Central memory CD8-positive, alpha-beta T cell (primary cell): ENCODE data around the gene ZC3H18.

Experiments
- ATAC-seq: fragments of 150-1000 bp; cut with Tn5 transposase; replicated peaks from 2 replicates; pipeline ENCODE4 v1.10.0; 2022; ENCODE audit warnings: mild to moderate bottlenecking, moderate FRiP score, moderate number of reproducible peaks; ENCODE audit not compliant: poor library complexity, severe bottlenecking; ENCODE audit errors: extremely low read depth
- DNase-seq, 2 donors: peaks; one replicate each; pipeline ENCODE4 v3.0.0; 2021; ENCODE audit warnings: low spot score in 2 of 2
- H3K27ac Mint-ChIP-seq: one replicate; pipeline ENCODE4 v1.8.0; 2022; ENCODE audit warnings: low read depth, mild to moderate bottlenecking, moderate library complexity, mixed read lengths
- H3K27me3 Mint-ChIP-seq: one replicate; pipeline ENCODE4 v1.8.0; 2022; ENCODE audit warnings: mixed read lengths
- H3K36me3 Mint-ChIP-seq: one replicate; pipeline ENCODE4 v1.8.0; 2022; ENCODE audit warnings: mild to moderate bottlenecking, moderate library complexity, mixed read lengths; ENCODE audit not compliant: insufficient read depth
- H3K4me1 Mint-ChIP-seq: one replicate; pipeline ENCODE4 v1.8.0; 2022; ENCODE audit warnings: mixed read lengths
- H3K4me3 Mint-ChIP-seq: one replicate; pipeline ENCODE4 v1.8.0; 2022; ENCODE audit warnings: mild to moderate bottlenecking, moderate library complexity, mixed read lengths
- H3K9me3 Mint-ChIP-seq: one replicate; pipeline ENCODE4 v1.8.0; 2022; ENCODE audit warnings: mixed read lengths

ZC3H18 gene

GRCh38 chr16:88581033-88581432 lies 10.8 kb downstream of the ZC3H18 start:
- no peak overlapping the region for H3K4me3 Mint-ChIP-seq
- peaks cover 28% of the 10 kb centered on the region for H3K36me3 Mint-ChIP-seq

DNA sequence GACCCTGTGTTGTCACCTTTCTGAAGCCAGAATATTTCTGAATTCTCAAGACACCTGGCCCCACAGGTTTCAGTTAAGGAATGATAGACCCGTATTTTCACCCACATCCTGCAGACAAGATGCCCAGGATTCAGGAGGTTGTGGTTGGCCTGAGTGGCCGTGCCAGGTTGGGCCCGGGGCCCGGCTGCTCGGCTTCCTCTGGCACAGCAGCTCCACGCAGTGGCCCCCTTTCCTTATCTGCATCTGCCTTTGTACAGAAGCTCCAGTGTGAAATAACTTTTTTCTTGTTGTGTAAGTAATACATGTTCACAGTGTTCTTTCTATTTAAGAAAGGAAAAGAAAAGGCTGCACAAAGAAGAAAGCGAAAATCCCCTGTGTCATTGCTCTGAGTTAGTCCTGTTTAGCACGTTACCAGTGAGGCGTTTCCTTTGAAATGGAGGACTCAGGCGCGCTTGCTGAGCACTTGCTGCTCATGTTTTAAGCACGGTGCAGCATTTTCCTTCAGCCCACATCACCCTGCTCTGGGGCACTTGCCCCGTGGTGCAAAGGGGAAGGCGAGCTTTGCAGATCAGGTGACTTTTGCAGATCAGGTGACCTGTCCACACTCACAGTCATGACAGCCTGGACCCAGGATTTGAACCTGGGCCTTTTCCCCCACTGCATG lies 12.8 kb downstream of the ZC3H18 start:
- Mint-ChIP-seq H3K4me1 (peaks cover 43% of the 10 kb centered on the region), H3K9me3 (no peaks in the 10 kb centered on the region), H3K4me3 (no peak overlapping the region), H3K27me3 (no peaks in the 10 kb centered on the region), H3K27ac (no peak overlapping the region), H3K36me3 (peaks cover 20% of the 10 kb centered on the region)
- ATAC-seq (no peak), DNase-seq (no peak)

More at GRCh38 chr16:88581033-88581432, 10.8 kb downstream of the ZC3H18 start:
- H3K27me3 Mint-ChIP-seq: no peaks in the 10 kb centered on the region
- DNase-seq (no peak), ATAC-seq (no peak)
- H3K27ac Mint-ChIP-seq: peak overlapping the region; percentile 38
- peaks cover 51% of the 10 kb centered on the region for H3K4me1 Mint-ChIP-seq
- H3K9me3 Mint-ChIP-seq: no peaks in the 10 kb centered on the region

GRCh38 chr16:88584676-88585075 lies 14.5 kb downstream of the ZC3H18 start:
- Mint-ChIP-seq H3K36me3 (peaks cover 25% of the 10 kb centered on the region), H3K27ac (no peak overlapping the region), H3K4me1 (peaks cover 41% of the 10 kb centered on the region), H3K9me3 (no peaks in the 10 kb centered on the region), H3K27me3 (no peaks in the 10 kb centered on the region), H3K4me3 (no peak overlapping the region)
- DNase-seq (no peak), ATAC-seq (no peak)

DNA sequence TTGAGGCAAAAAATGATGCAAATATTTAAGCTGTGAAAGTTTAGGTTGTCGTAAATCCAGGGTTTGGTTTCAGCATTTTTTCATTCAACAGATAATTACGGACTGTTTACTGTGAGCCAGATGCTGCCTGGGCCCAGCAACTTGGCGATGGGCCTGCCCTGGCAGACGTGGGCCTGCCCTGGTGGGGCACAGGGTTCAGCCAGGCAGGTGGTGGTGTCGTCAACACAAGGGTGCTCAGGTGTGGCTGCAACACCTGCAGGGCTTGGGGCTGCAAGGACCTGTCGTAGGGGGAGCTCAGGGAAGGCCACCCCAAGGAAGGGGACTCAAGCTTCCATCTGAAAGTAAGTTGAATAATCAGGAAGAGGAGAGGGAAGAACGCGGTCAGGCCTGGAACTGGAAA lies 15.1 kb downstream of the ZC3H18 start:
- ATAC-seq (no peak), DNase-seq (no peak)
- Mint-ChIP-seq H3K4me3 (no peak overlapping the region), H3K4me1 (peaks cover 41% of the 10 kb centered on the region), H3K27ac (peak overlapping the region; percentile 65), H3K36me3 (peaks cover 25% of the 10 kb centered on the region), H3K27me3 (no peaks in the 10 kb centered on the region), H3K9me3 (no peaks in the 10 kb centered on the region)

GRCh38 chr16:88585927-88586581 lies 15.9 kb downstream of the ZC3H18 start:
- Mint-ChIP-seq H3K4me3 (no peak overlapping the region), H3K36me3 (peaks cover 30% of the 10 kb centered on the region)

GRCh38 chr16:88588148-88588547 lies 17.9 kb downstream of the ZC3H18 start:
- H3K27me3 Mint-ChIP-seq: no peaks in the 10 kb centered on the region

More at GRCh38 chr16:88585927-88586581, 15.9 kb downstream of the ZC3H18 start:
- H3K4me1 Mint-ChIP-seq: peaks cover 35% of the 10 kb centered on the region
- no peaks in the 10 kb centered on the region for H3K27me3 Mint-ChIP-seq
- no peaks in the 10 kb centered on the region for H3K9me3 Mint-ChIP-seq
- H3K27ac Mint-ChIP-seq: peak overlapping the region; percentile 65
- DNase-seq: no peak
- ATAC-seq: no peak

GRCh38 chr16:88588754-88589153 lies 18.6 kb downstream of the ZC3H18 start:
- H3K36me3 Mint-ChIP-seq: peaks cover 38% of the 10 kb centered on the region
- H3K27me3 Mint-ChIP-seq: no peaks in the 10 kb centered on the region
- no peaks in the 10 kb centered on the region for H3K9me3 Mint-ChIP-seq
- H3K4me1 Mint-ChIP-seq: peaks cover 45% of the 10 kb centered on the region
- H3K27ac Mint-ChIP-seq: peak overlapping the region; percentile 80
- DNase-seq (no peak), ATAC-seq (peak; percentile 54)
- no peak overlapping the region for H3K4me3 Mint-ChIP-seq

More at GRCh38 chr16:88588148-88588547, 17.9 kb downstream of the ZC3H18 start:
- Mint-ChIP-seq H3K27ac (peak overlapping the region; percentile 80), H3K36me3 (peaks cover 36% of the 10 kb centered on the region), H3K4me3 (no peak overlapping the region), H3K9me3 (no peaks in the 10 kb centered on the region), H3K4me1 (peaks cover 43% of the 10 kb centered on the region)
- no peak for DNase-seq
- no peak for ATAC-seq

DNA sequence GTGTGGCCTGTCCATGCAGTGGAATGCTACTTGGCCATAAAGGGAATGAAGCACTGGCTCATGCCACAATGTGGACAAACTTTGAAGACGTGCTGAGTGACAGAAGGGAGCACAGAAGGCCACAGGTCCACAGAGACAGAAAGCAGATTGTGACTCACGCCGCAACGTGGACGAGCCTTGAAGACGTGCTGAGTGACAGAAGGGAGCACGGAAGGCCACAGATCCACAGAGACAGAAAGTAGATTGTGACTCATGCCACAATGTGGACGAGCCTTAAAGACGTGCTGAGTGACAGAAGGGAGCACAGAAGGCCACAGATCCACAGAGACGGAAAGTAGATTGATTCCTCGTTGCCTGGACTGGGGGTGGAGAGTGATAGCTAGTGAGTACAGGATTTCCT lies 19.2 kb downstream of the ZC3H18 start:
- H3K9me3 Mint-ChIP-seq: no peaks in the 10 kb centered on the region
- peak overlapping the region; percentile 80 for H3K27ac Mint-ChIP-seq
- ATAC-seq (no peak), DNase-seq (no peak)
- peaks cover 39% of the 10 kb centered on the region for H3K36me3 Mint-ChIP-seq
- H3K4me1 Mint-ChIP-seq: peaks cover 43% of the 10 kb centered on the region
- H3K27me3 Mint-ChIP-seq: no peaks in the 10 kb centered on the region
- H3K4me3 Mint-ChIP-seq: no peak overlapping the region

GRCh38 chr16:88591577-88592021 lies 21.4 kb downstream of the ZC3H18 start:
- H3K27ac Mint-ChIP-seq: peak overlapping the region; percentile 77
- H3K9me3 Mint-ChIP-seq: no peaks in the 10 kb centered on the region
- H3K4me3 Mint-ChIP-seq: peak overlapping the region; percentile 25
- H3K36me3 Mint-ChIP-seq: peaks cover 49% of the 10 kb centered on the region
- ATAC-seq: no peak
- no peak for DNase-seq
- H3K4me1 Mint-ChIP-seq: peaks cover 32% of the 10 kb centered on the region
- H3K27me3 Mint-ChIP-seq: no peaks in the 10 kb centered on the region

GRCh38 chr16:88593061-88593460 lies 22.9 kb downstream of the ZC3H18 start:
- DNase-seq (no peak), ATAC-seq (no peak)
- Mint-ChIP-seq H3K36me3 (peaks cover 44% of the 10 kb centered on the region), H3K27me3 (no peaks in the 10 kb centered on the region), H3K27ac (no peak overlapping the region), H3K9me3 (no peaks in the 10 kb centered on the region), H3K4me3 (no peak overlapping the region), H3K4me1 (peaks cover 30% of the 10 kb centered on the region)

GRCh38 chr16:88593489-88593888 lies 23.3 kb downstream of the ZC3H18 start:
- Mint-ChIP-seq H3K4me1 (peaks cover 26% of the 10 kb centered on the region), H3K27ac (no peak overlapping the region), H3K4me3 (no peak overlapping the region), H3K27me3 (no peaks in the 10 kb centered on the region), H3K9me3 (no peaks in the 10 kb centered on the region), H3K36me3 (peaks cover 40% of the 10 kb centered on the region)
- ATAC-seq: no peak
- no peak for DNase-seq

- no peaks in the 10 kb centered on the region for H3K27me3 Mint-ChIP-seq
- H3K36me3 Mint-ChIP-seq: peaks cover 40% of the 10 kb centered on the region
- peaks cover 24% of the 10 kb centered on the region for H3K4me1 Mint-ChIP-seq
- no peaks in the 10 kb centered on the region for H3K9me3 Mint-ChIP-seq
- ATAC-seq: no peak
- H3K4me3 Mint-ChIP-seq: no peak overlapping the region
- no peak for DNase-seq
- H3K27ac Mint-ChIP-seq: no peak overlapping the region
These were observed 23.7 kb downstream of the ZC3H18 start for GRCh38 chr16:88593910-88594309.

DNA sequence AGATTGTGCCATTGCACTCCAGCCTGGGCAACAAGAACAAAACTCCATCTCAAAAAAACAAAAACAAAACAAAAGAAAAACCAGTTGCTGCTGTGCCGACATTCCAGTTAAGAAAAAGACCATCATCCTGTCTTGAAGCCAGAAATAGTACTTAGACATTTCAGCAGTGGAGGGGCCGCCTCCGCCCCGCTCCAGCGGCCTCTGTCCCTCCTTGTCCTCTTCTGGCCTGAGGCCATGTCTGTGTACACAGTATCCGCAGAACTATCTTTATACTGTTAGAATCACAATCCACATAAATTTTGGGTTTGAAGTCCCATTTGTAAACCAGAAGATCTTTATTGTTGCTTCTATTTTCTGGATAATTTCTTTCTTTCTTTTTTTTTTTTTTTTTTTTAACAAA lies 24.9 kb downstream of the ZC3H18 start:
- no peak for ATAC-seq
- H3K4me1 Mint-ChIP-seq: peaks cover 14% of the 10 kb centered on the region
- H3K4me3 Mint-ChIP-seq: no peak overlapping the region
- DNase-seq: no peak
- H3K9me3 Mint-ChIP-seq: no peaks in the 10 kb centered on the region
- peaks cover 40% of the 10 kb centered on the region for H3K36me3 Mint-ChIP-seq
- H3K27me3 Mint-ChIP-seq: no peaks in the 10 kb centered on the region
- H3K27ac Mint-ChIP-seq: no peak overlapping the region
